Mucosa of gallbladder (tissue), 1 donor: Measurements from ENCODE around the gene C2orf69. TPM values are rescaled to one million over a fixed set of nuclear protein-coding genes. Genes with fewer than 3 reads are reported as not detected.

Source experiments
- DNase-seq: peaks from one replicate; pipeline ENCODE4 v3.0.0-alpha.2; 2020; ENCODE audit warnings: low spot score
- total RNA-seq: library from RNA; stranded (reverse); gene quantifications from one replicate; pipeline ENCODE4 v1.2.1, GENCODE V29; 2021
- donor health status: DM: no; HTN: no; CAD: no.

C2orf69 gene
- total RNA-seq, 1 donor from 2014 or later: 11.9 TPM

GRCh38 chr2:199914372-199914958 lies 3.4 kb downstream of the C2orf69 start:
- no peak for DNase-seq

GRCh38 chr2:199916980-199917379 lies 5.9 kb downstream of the C2orf69 start:
- DNase-seq: no peak

- no peak for DNase-seq
Observed at GRCh38 chr2:199922856-199923255, 11.8 kb downstream of the C2orf69 start.

GRCh38 chr2:199923924-199924323 lies 12.8 kb downstream of the C2orf69 start:
- no peak for DNase-seq

GRCh38 chr2:199926806-199927205 lies 15.7 kb downstream of the C2orf69 start:
- no peak for DNase-seq

GRCh38 chr2:199928226-199928625 lies 17.1 kb downstream of the C2orf69 start:
- no peak for DNase-seq

- no peak for DNase-seq
Observed at GRCh38 chr2:199928626-199929025, 17.5 kb downstream of the C2orf69 start.

- no peak for DNase-seq
Observed at GRCh38 chr2:199929262-199929661, 18.2 kb downstream of the C2orf69 start.

- no peak for DNase-seq
Observed at GRCh38 chr2:199932312-199932855, 21.3 kb downstream of the C2orf69 start.

GRCh38 chr2:199933466-199933865 lies 22.4 kb downstream of the C2orf69 start:
- no peak for DNase-seq

- no peak for DNase-seq
Observed at GRCh38 chr2:199936554-199936953, 25.5 kb downstream of the C2orf69 start.

GRCh38 chr2:199940373-199940772 lies 29.3 kb downstream of the C2orf69 start:
- no peak for DNase-seq

GRCh38 chr2:199943373-199943772 lies 32.3 kb downstream of the C2orf69 start:
- no peak for DNase-seq

- no peak for DNase-seq
Observed at GRCh38 chr2:199946196-199946595, 35.1 kb downstream of the C2orf69 start.

- no peak for DNase-seq
Observed at GRCh38 chr2:199946836-199947235, 35.7 kb downstream of the C2orf69 start.

- DNase-seq: no peak
Observed at GRCh38 chr2:199950396-199950795, 39.3 kb downstream of the C2orf69 start.

GRCh38 chr2:199951023-199951422 lies 39.9 kb downstream of the C2orf69 start:
- no peak for DNase-seq

GRCh38 chr2:199955007-199955338 lies 43.9 kb downstream of the C2orf69 start:
- DNase-seq: no peak

- peak; percentile 82 for DNase-seq
Observed at GRCh38 chr2:199955339-199956061, 44.4 kb downstream of the C2orf69 start, which contains the start of the genes MAIP1 and TYW5. Gene MAIP1, plus strand, starts transcription at chr2:199955582. Its CDS starts 217 bp downstream, at chr2:199955799. Gene TYW5, minus strand, starts transcription at chr2:199955491. Its CDS starts 21 bp downstream, at chr2:199955470.

GRCh38 chr2:199956062-199956380 lies 44.9 kb downstream of the C2orf69 start:
- DNase-seq: no peak

- DNase-seq: no peak
Observed at GRCh38 chr2:199958014-199958413, 46.9 kb downstream of the C2orf69 start.

GRCh38 chr2:199962203-199962602 lies 51.1 kb downstream of the C2orf69 start:
- no peak for DNase-seq

- DNase-seq: no peak
Observed at GRCh38 chr2:199966405-199966804, 55.3 kb downstream of the C2orf69 start.
